Right lobe of liver (tissue), 6 donors: ENCODE results near the gene TMEM47. TPM values are rescaled to one million over a fixed set of nuclear protein-coding genes. Genes with fewer than 3 reads are reported as not detected.

Experiments used
- ATAC-seq, 4 donors: fragments of 200-7000 bp; cut with Tn5 transposase; one replicate each; pipeline ENCODE4 v1.9.1; 2020; ENCODE audit warnings: mild to moderate bottlenecking in 4 of 4, moderate library complexity in 4 of 4
- DNase-seq, 3 donors: peaks; one replicate each; pipeline ENCODE4 v3.0.0-alpha.2; 2020
- H3K27ac ChIP-seq, 3 donors: fragments of 200-600 bp; one replicate each; pipeline ENCODE4 v1.8.0; 2022
- H3K27me3 ChIP-seq, 2 donors: fragments of 200-600 bp; one replicate each; pipeline ENCODE4 v1.8.0; 2022
- H3K36me3 ChIP-seq, 4 donors: fragments of 200-600 bp; sonication (generic) in 1 of 4; one replicate each; pipeline versions ENCODE4 v1.5.1 to v1.8.0; 2017 to 2022; ENCODE audit warnings: control low read depth in 1 of 4
- H3K4me1 ChIP-seq, 4 donors: fragments of 200-600 bp; sonication (generic) in 1 of 4; one replicate each; pipeline versions ENCODE4 v1.5.1 to v1.8.0; 2017 to 2022; ENCODE audit warnings: control low read depth in 1 of 4
- H3K4me3 ChIP-seq, 3 donors: fragments of 200-600 bp; one replicate each; pipeline ENCODE4 v1.8.0; 2022
- H3K9me3 ChIP-seq, 4 donors: fragments of 200-600 bp; sonication (generic) in 1 of 4; one replicate each; pipeline versions ENCODE4 v1.5.1 to v1.8.0; 2017 to 2022; ENCODE audit warnings: control low read depth in 1 of 4
- CTCF ChIP-seq, 4 donors: fragments of 200-600 bp in 3 of 4; fragments of 450-650 bp in 1 of 4; IDR thresholded peaks; one replicate each; pipeline versions ENCODE4 v1.5.1 to v1.8.0; 2016 to 2022; ENCODE audit warnings: antibody characterized with exemption in 4 of 4, mild to moderate bottlenecking in 2 of 4
- POLR2A ChIP-seq: fragments of 450-650 bp; IDR thresholded peaks from one replicate; pipeline ENCODE4 v1.6.1; 2017; ENCODE audit warnings: antibody characterized with exemption, mild to moderate bottlenecking
- WGBS: methylation state at CpG from one replicate; pipeline ENCODE4 v1.1.6; 2018; ENCODE audit warnings: low coverage, low lambda C conversion rate; ENCODE audit not compliant: insufficient coverage; ENCODE audit errors: missing lambda C conversion rate; 5-methylcytosine and 5-hydroxymethylcytosine counted together
- intact Hi-C, 2 donors: fragments of 100-400 bp; cut with DNase I; formaldehyde crosslinking; loops; one replicate each; pipeline versions ENCODE4 v1.11.2 to v1.14.1; 2022
- total RNA-seq, 6 experiments: library from RNA; depleted of rRNA in 2 of 6; stranded (reverse); fragments of >200 nt in 2 of 6; fragmentation: NEBNext Ultra II Directional in 3 of 6; extraction: Animal tissue kit (Norgen Biotek cat#: 25700) in 3 of 6; gene quantifications; one replicate each; pipeline versions ENCODE4 v1.1.0 to v1.2.4, GENCODE V29; 2016 to 2023
- donor health status: DM: no; HTN: yes; CAD: no.
- donor health status: DM: no; HTN: no; CAD: no.
- donor health status: DM: no; HTN: no; CAD: no.
- donor health status: DM: no; HTN: yes; CAD: no.
- donor health status: DM: no; HTN: yes; CAD: no.

Gene TMEM47
- total RNA-seq, 6 experiments from 2014 or later, result 7.7 to 25.4 (median 13.4) TPM

- Histone ChIP-seq H3K27ac (peak overlapping the region in 2 of 3 donors; percentile 18 to 56), H3K4me3 (peak overlapping the region; percentile 35 to 54 (median 50)), H3K9me3 (no peaks in the 10 kb centered on the region), H3K36me3 (no peaks in the 10 kb centered on the region), H3K4me1 (no peaks in the 10 kb centered on the region), H3K27me3 (no peaks in the 10 kb centered on the region)
- ATAC-seq (no peak), DNase-seq (no peak)
- no peak for TF ChIP-seq POLR2A
- no peak for TF ChIP-seq CTCF (IDR thresholded peaks at IDR 0.05)
- 16% methylated on average over 9 of the region's 13 CpGs for WGBS
- intact Hi-C loops, result no loop called here
Measured at GRCh38 chrX:34657726-34658070, 613 bp upstream of the TMEM47 start.

GRCh38 chrX:34656467-34656841, 631 bp downstream of the TMEM47 start:
- peak in 3 of 4 donors; percentile 16 to 41 (median 20) for ATAC-seq
- peak overlapping the region; percentile 2 to 59 (median 56) for H3K27ac ChIP-seq
- no peaks in the 10 kb centered on the region for H3K4me1 ChIP-seq
- no peaks in the 10 kb centered on the region for H3K9me3 ChIP-seq
- no peaks in the 10 kb centered on the region for H3K36me3 ChIP-seq
- WGBS, result 20% methylated on average over 10 of the region's 27 CpGs
- peak overlapping the region; percentile 50 to 54 (median 50) for H3K4me3 ChIP-seq
- intact Hi-C loops, result no loop called here
- H3K27me3 ChIP-seq, result no peaks in the 10 kb centered on the region
- DNase-seq, result peak; percentile 19 to 47 (median 42)
- TF ChIP-seq POLR2A, result no peak
- no peak for TF ChIP-seq CTCF (IDR thresholded peaks at IDR 0.05)

GRCh38 chrX:34655501-34656455, 1.3 kb downstream of the TMEM47 start:
- DNase-seq, result no peak
- no peak for TF ChIP-seq CTCF (IDR thresholded peaks at IDR 0.05)
- no peak for TF ChIP-seq POLR2A
- 20% methylated on average over 25 of the region's 25 CpGs for WGBS
- intact Hi-C loops, result no loop called here
- Histone ChIP-seq H3K27ac (peak overlapping the region; percentile 2 to 59 (median 56)), H3K4me3 (peak overlapping the region; percentile 50 to 54 (median 50)), H3K9me3 (no peaks in the 10 kb centered on the region), H3K36me3 (no peaks in the 10 kb centered on the region), H3K27me3 (no peaks in the 10 kb centered on the region), H3K4me1 (no peaks in the 10 kb centered on the region)
- no peak for ATAC-seq

GRCh38 chrX:34654696-34655490, 2.2 kb downstream of the TMEM47 start:
- WGBS, result 27% methylated on average over 9 of the region's 9 CpGs
- Histone ChIP-seq H3K4me3 (peak overlapping the region in 2 of 3 donors; percentile 50 to 54), H3K36me3 (no peaks in the 10 kb centered on the region), H3K27me3 (no peaks in the 10 kb centered on the region), H3K9me3 (no peaks in the 10 kb centered on the region), H3K4me1 (no peaks in the 10 kb centered on the region), H3K27ac (peak overlapping the region; percentile 2 to 59 (median 56))
- intact Hi-C loops, result no loop called here
- DNase-seq, result no peak
- ATAC-seq, result no peak
- TF ChIP-seq CTCF (IDR thresholded peaks at IDR 0.05), result no peak
- TF ChIP-seq POLR2A, result no peak
